ENCODE results near the gene MGA. TPM values are rescaled to one million over a fixed set of nuclear protein-coding genes. Genes with fewer than 3 reads are reported as not detected.

The MGA gene
- total and polyA plus RNA-seq, 2 of the 8 experiments (the other 6 are each of a cell fraction or from before 2014, with no cell fraction given), result 7.6 to 53.2 TPM

- no peak overlapping the region for H2AK5ac ChIP-seq (ENCODE audit: low read depth, low read length)
- H3K27ac ChIP-seq (ENCODE audit: low read depth, low read length), result no peak overlapping the region
- H3K4ac ChIP-seq (replicated peaks; ENCODE audit: insufficient read length, low read depth, low read length), result no peak overlapping the region
- no peaks in the 10 kb centered on the region for H3K36me3 ChIP-seq (ENCODE audit: control insufficient read depth in 2 of 4, insufficient read depth in 4 of 4, low read length in 3 of 4)
- POLR2A ChIA-PET (ENCODE audit: partially characterized antibody), result no interaction called here
- H3K27me3 ChIP-seq (replicated peaks in 1 of 4; ENCODE audit: control insufficient read depth in 3 of 4, extremely low read depth in 1 of 4, insufficient read depth in 3 of 4, low read length in 3 of 4), result no peaks in the 10 kb centered on the region
- H2AFZ ChIP-seq (ENCODE audit: low read length), result no peak overlapping the region
- no peaks in the 10 kb centered on the region for H3K79me1 ChIP-seq (ENCODE audit: low read depth, low read length)
- H3K9me3 ChIP-seq (ENCODE audit: insufficient read depth in 2 of 2, low read depth in 1 of 2, low read length in 1 of 2), result no peaks in the 10 kb centered on the region
- no peak overlapping the region for H2BK15ac ChIP-seq (ENCODE audit: low read length)
- H2BK5ac ChIP-seq (ENCODE audit: low read depth, low read length), result no peak overlapping the region
- no peak overlapping the region for H2BK20ac ChIP-seq (ENCODE audit: low read length)
- no peak overlapping the region for H3K23ac ChIP-seq (ENCODE audit: insufficient read length)
- H3K23me2 ChIP-seq (ENCODE audit: low read depth, low read length), result no peaks in the 10 kb centered on the region
- H3K56ac ChIP-seq (replicated peaks; ENCODE audit: insufficient read length, low read depth, low read length), result no peak overlapping the region
- no peaks in the 10 kb centered on the region; a peak in 1 of 4 replicates for H3K79me2 ChIP-seq (ENCODE audit: control insufficient read depth in 1 of 2, insufficient read depth in 2 of 2, low read length in 2 of 2)
- no peak overlapping the region for H2BK12ac ChIP-seq (ENCODE audit: low read depth, low read length)
- no peak overlapping the region for H4K5ac ChIP-seq (ENCODE audit: insufficient read length, low read depth, low read length)
- FAIRE-seq, result no peak
- H3K18ac ChIP-seq (ENCODE audit: extremely low read depth, low read length), result no peak overlapping the region
- no peak overlapping the region for H3K4me3 ChIP-seq (ENCODE audit: extremely low read depth in 1 of 4, insufficient read depth in 2 of 4, low read depth in 3 of 4, low read length in 4 of 4)
- DNase-seq (ENCODE audit: low read depth in 1 of 2, low spot score in 2 of 2), result no peak
- H2BK120ac ChIP-seq (replicated peaks; ENCODE audit: low read depth, low read length), result no peak overlapping the region
- no peak overlapping the region for H3K14ac ChIP-seq (ENCODE audit: insufficient read length)
- no peak overlapping the region for H4K91ac ChIP-seq (replicated peaks; ENCODE audit: insufficient read length, low read length)
- CTCF ChIA-PET (ENCODE audit: partially characterized antibody), result interaction anchor here (1.1 to 2.7 kb wide), 6 partner anchors 11 to 190 kb away, joined by 3 to 15 read pairs (median 3); no protein-coding TSS in a partner anchor
- H4K8ac ChIP-seq (ENCODE audit: extremely low read depth, insufficient read depth, low read length), result no peak overlapping the region
- WGBS, 2 experiments (ENCODE audit: extremely low coverage in 1 of 2, insufficient coverage in 1 of 2, insufficient read length in 1 of 2, insufficient replicate concordance in 2 of 2, low coverage in 1 of 2, low lambda C conversion rate in 2 of 2, missing lambda C conversion rate in 1 of 2), result 88% methylated on average over 4 of the region's 4 CpGs; no CpG with 5 or more reads in 1 of the 2 experiments
- peaks cover 6 to 19% (median 13%) of the 10 kb centered on the region in 4 experiments; a peak in 6 of 7 replicates for H3K4me1 ChIP-seq (replicated peaks in 1 of 4; ENCODE audit: control insufficient read depth in 3 of 4, insufficient read depth in 4 of 4, low read length in 3 of 4)
- no peak overlapping the region for H3K9ac ChIP-seq (replicated peaks in 1 of 4; ENCODE audit: extremely low read depth in 1 of 4, low read depth in 3 of 4, low read length in 3 of 4)
- peaks cover 0 to under 1% of the 10 kb centered on the region in 2 experiments for H4K20me1 ChIP-seq (replicated peaks in 1 of 2; ENCODE audit: control insufficient read depth in 1 of 2, insufficient read depth in 2 of 2, low read length in 2 of 2)
- H3K4me2 ChIP-seq (ENCODE audit: insufficient read depth in 1 of 2, low read depth in 2 of 2, low read length in 2 of 2), result no peak overlapping the region
- TF ChIP-seq ATF3 (IDR thresholded peaks at IDR 0.05; ENCODE audit: insufficient read depth, low read depth, low read length) (no peak), ASH2L (IDR thresholded peaks at IDR 0.05; ENCODE audit: low read length) (no peak), PHF8 (conservative IDR thresholded peaks at IDR 0.05; ENCODE audit: low read depth, low read length) (no peak), SP2 (IDR thresholded peaks at IDR 0.05; ENCODE audit: low read length) (no peak)
Observed at GRCh38 chr15:41794081-41794480, 133.9 kb downstream of the MGA start.

All from H1 (cell line).